Left ventricle myocardium inferior (tissue), 1 donor: ENCODE data around the gene HMCN2. TPM values are rescaled to one million over a fixed set of nuclear protein-coding genes. Genes with fewer than 3 reads are reported as not detected.

Experiments used
- DNase-seq: peaks from one replicate; pipeline ENCODE4 v3.0.0-alpha.2; 2020
- H3K27ac ChIP-seq: fragments of 200-600 bp; replicated peaks from 2 replicates; pipeline ENCODE4 v1.8.0; 2021
- H3K27me3 ChIP-seq: fragments of 200-600 bp; 2 replicates; pipeline ENCODE4 v1.8.0; 2021; ENCODE audit warnings: low read depth
- H3K36me3 ChIP-seq: fragments of 200-600 bp; 2 replicates; pipeline ENCODE4 v1.8.0; 2021
- H3K4me1 ChIP-seq: fragments of 200-600 bp; 2 replicates; pipeline ENCODE4 v1.8.0; 2021
- H3K4me3 ChIP-seq: fragments of 200-600 bp; 2 replicates; pipeline ENCODE4 v1.8.0; 2021; ENCODE audit warnings: mild to moderate bottlenecking, moderate library complexity
- H3K9me3 ChIP-seq: fragments of 200-600 bp; replicated peaks from 2 replicates; pipeline ENCODE4 v1.8.0; 2021
- intact Hi-C: fragments of 100-400 bp; cut with micrococcal nuclease; formaldehyde crosslinking; loops from one replicate; pipeline ENCODE4 v1.11.0; 2022
- total RNA-seq: library from RNA; stranded (reverse); fragmentation: NEBNext Ultra II Directional; extraction: Animal tissue kit (Norgen Biotek cat#: 25700); gene quantifications from one replicate; pipeline ENCODE4 v1.2.1, GENCODE V29; 2021
- TF ChIP-seq, protein P1 (sequence below): fragments of 200-600 bp; IDR thresholded peaks from 2 replicates; pipeline ENCODE4 v1.8.0; 2021; ENCODE audit warnings: antibody characterized with exemption, mild to moderate bottlenecking, borderline replicate concordance
- donor health status: DM: no; HTN: yes; CAD: no; lungs with severe emphysema.

The HMCN2 gene
- total RNA-seq, 1 donor from 2014 or later: 5.5 TPM

DNA sequence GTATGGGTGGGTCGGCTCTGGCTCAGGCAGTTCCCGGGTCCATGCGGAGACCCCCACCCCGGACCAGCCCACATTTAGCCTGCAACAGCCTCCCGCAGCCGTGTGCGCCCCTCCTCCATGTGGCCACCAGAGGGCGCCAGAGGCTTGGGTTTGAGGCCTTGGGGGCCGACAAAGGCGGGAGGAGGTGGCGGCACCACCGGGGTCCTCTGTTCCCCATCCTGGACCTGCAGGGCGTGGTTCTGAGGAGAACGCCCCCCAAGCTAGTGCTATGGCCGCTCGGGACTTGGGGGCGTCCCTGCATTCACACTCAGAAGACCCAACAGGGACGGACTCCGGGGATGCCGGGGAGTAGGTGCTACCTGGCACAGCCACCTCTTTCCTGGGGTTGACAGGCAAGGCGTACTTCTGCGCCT lies 195.7 kb downstream of the HMCN2 start:
- Histone ChIP-seq H3K27ac (no peak overlapping the region), H3K27me3 (no peaks in the 10 kb centered on the region), H3K36me3 (peaks cover 18% of the 10 kb centered on the region), H3K9me3 (no peaks in the 10 kb centered on the region), H3K4me1 (peaks cover 19% of the 10 kb centered on the region), H3K4me3 (no peak overlapping the region)
- peak; percentile 62 for DNase-seq
- TF ChIP-seq, protein P1, sequence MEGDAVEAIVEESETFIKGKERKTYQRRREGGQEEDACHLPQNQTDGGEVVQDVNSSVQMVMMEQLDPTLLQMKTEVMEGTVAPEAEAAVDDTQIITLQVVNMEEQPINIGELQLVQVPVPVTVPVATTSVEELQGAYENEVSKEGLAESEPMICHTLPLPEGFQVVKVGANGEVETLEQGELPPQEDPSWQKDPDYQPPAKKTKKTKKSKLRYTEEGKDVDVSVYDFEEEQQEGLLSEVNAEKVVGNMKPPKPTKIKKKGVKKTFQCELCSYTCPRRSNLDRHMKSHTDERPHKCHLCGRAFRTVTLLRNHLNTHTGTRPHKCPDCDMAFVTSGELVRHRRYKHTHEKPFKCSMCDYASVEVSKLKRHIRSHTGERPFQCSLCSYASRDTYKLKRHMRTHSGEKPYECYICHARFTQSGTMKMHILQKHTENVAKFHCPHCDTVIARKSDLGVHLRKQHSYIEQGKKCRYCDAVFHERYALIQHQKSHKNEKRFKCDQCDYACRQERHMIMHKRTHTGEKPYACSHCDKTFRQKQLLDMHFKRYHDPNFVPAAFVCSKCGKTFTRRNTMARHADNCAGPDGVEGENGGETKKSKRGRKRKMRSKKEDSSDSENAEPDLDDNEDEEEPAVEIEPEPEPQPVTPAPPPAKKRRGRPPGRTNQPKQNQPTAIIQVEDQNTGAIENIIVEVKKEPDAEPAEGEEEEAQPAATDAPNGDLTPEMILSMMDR: peak; percentile 94
- intact Hi-C loops: loop anchor here (2.0 kb wide), 1 partner anchor 222 kb away; no protein-coding TSS in a partner anchor

DNA sequence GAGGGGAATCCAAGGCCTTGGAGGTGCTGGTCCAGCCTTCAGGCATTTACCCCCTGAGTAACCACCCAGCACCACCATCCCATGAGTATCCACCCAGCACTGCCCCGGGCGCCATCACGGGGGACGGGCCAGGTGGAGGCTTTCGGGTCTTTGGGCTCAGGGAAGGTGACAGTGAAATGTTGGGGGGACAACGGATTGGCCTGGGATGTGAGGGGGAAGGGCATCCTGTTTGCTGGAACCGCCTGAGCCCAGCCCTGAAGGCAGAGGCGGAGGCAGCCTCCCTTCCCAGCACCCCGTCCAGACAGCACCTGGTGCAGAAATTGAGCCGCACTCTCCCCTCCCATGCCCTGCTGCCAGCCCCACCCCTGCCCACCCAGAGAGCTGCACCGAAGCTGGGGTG lies 196.2 kb downstream of the HMCN2 start:
- H3K36me3 ChIP-seq: peaks cover 23% of the 10 kb centered on the region
- intact Hi-C loops: loop anchor here (2.0 kb wide), 1 partner anchor 221 kb away; no protein-coding TSS in a partner anchor
- DNase-seq: no peak

DNA sequence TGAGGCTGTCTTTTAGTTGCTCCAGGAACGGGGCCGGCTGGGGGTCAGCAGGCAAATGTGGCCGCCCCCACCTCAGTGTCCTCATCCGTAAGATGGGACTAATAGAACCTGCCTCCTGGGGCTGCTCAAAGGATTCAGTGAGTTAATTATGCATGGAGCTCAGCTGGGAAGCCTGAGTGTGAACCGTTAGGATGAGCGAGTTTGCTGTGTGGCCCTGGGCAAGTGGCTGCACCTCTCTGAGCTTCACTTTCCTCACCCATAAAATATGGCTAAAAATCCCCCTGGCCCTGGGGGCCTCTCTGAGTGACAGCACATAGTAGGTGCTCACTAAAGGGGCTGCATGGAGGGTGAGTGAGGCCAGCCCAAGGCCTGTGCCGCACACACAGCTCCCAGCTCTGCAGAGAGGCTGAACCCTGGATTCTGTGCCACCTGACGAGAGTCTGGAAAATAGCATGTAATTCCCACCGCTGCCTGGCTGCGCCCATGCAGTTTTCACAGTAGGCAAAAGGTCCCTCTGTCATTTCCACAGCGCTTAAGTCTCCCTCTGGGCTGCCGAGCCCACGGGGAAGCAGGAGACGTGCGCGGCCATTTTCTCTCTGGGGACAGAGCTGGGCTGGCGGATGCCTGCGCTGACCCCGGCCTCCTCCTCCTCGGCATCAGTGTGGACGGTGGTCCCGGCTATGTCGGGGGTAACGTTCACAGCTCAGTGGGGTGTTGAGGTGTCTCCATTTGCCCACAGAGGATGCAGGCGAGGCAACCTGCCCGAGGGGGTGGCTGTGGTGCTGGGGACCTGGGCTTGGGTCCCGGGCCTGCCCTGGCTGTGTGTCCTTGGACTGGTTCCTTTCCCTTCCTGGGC lies 197.4 kb downstream of the HMCN2 start:
- no peak overlapping the region for H3K4me3 ChIP-seq
- intact Hi-C loops: no loop called here

More for the DNA sequence above, 196.2 kb downstream of the HMCN2 start:
- Histone ChIP-seq H3K4me1 (peaks cover 19% of the 10 kb centered on the region), H3K27ac (no peak overlapping the region), H3K4me3 (no peak overlapping the region), H3K27me3 (no peaks in the 10 kb centered on the region), H3K9me3 (no peaks in the 10 kb centered on the region)
- TF ChIP-seq, protein P1: no peak

DNA sequence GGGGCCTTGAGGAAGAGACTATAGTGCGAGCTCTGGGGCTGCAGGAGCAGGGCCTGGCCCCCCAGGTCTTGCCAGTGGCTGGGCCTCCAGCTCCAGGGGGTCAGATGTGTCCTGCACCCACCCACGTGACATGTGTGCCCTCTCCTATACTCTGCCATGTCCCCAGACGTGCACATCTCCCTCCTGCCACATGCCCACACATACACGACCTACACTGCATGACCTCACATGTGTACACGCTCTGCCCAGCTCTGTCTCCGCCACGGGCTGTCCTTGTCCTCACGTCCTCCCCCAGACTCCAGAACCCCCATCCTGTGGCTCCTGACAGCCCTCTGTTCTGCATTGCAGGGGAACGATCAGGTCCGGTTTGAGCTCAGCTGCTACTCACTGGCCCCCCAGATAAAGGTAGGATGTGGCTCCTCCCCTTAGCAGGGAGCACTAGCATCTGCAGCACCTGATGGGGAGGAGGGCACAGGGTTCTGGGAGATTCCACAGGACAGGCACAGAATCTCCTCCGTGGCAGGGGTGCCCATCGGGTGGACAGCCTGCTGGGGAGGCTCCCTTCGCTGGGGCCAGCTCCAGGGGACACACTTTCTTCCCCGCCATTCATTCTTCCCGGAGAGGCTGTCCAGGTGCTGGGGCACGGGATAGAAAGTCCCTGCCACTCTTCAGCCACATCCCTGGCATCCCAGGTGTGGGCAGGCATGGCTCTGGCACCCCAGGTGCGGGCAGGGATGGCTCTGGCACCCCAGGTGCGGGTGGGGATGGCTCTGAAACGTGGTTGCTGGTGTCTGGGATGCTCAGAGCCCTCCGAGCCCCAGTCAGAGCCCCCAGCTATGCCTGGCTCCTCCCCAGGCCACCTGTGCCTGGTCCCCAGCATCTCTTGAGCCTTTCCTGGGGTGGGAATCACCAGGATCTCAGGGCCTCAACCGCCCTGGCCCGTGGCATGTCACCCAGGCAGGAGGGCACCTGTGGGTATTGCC lies 198.5 kb downstream of the HMCN2 start:
- peaks cover 14% of the 10 kb centered on the region for H3K4me1 ChIP-seq
- H3K4me3 ChIP-seq: no peak overlapping the region
- no peaks in the 10 kb centered on the region for H3K9me3 ChIP-seq
- intact Hi-C loops: no loop called here
- no peak overlapping the region for H3K27ac ChIP-seq
- TF ChIP-seq, protein P1: no peak
- H3K36me3 ChIP-seq: peaks cover 24% of the 10 kb centered on the region
- no peaks in the 10 kb centered on the region for H3K27me3 ChIP-seq
- no peak for DNase-seq

More for the DNA sequence above, 197.4 kb downstream of the HMCN2 start:
- DNase-seq: no peak
- Histone ChIP-seq H3K36me3 (peaks cover 24% of the 10 kb centered on the region), H3K27ac (no peak overlapping the region), H3K9me3 (no peaks in the 10 kb centered on the region), H3K4me1 (peaks cover 19% of the 10 kb centered on the region), H3K27me3 (no peaks in the 10 kb centered on the region)
- TF ChIP-seq, protein P1: no peak

GRCh38 chr9:130465383-130466096 lies 200.0 kb downstream of the HMCN2 start:
- Histone ChIP-seq H3K27ac (no peak overlapping the region), H3K27me3 (no peaks in the 10 kb centered on the region), H3K4me1 (no peaks in the 10 kb centered on the region), H3K36me3 (peaks cover 31% of the 10 kb centered on the region), H3K9me3 (no peaks in the 10 kb centered on the region), H3K4me3 (no peak overlapping the region)
- TF ChIP-seq, protein P1: no peak
- intact Hi-C loops: no loop called here
- no peak for DNase-seq
